ENCODE measurements around the gene OR56A3.

Gene OR56A3

GRCh38 chr11:5973530-5973929 lies 31.5 kb downstream of the OR56A3 start:
- DNase-seq (ENCODE audit: low spot score), result no peak

GRCh38 chr11:5983443-5983842 lies 41.4 kb downstream of the OR56A3 start:
- DNase-seq (ENCODE audit: low spot score), result no peak

GRCh38 chr11:5986885-5987284 lies 44.8 kb downstream of the OR56A3 start, which contains the start of gene OR52L1:
Gene OR52L1 (minus strand): TSS chr11:5986985. CDS start chr11:5986930, 55 bp downstream.
- no peak for DNase-seq (ENCODE audit: low spot score)

- no peak for DNase-seq (ENCODE audit: low spot score)
These were observed 47.2 kb downstream of the OR56A3 start for GRCh38 chr11:5989203-5989602.

DNA sequence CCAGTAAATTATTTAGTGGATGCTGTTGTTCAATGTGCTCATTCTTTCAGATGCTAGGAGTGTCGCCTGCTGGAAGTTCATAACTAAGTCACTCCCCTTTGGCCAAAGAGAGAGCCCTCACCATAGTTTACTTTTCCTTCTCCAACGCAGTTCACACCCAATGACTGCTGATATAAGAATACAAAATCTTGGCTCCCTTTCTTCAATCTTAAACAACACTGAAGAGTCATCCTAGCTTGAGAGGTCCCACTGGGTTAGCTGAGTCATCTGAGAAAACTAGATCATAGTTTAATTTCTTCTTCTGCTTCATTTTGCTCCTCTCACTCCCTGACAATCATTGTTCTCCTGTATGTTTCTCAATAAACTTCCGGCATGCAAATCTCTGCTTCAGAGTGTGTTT lies 50.1 kb downstream of the OR56A3 start:
- DNase-seq (ENCODE audit: low spot score), result no peak

- DNase-seq (ENCODE audit: low spot score), result peak; percentile 25
These were observed 50.7 kb downstream of the OR56A3 start for GRCh38 chr11:5992604-5993251.

- DNase-seq (ENCODE audit: low spot score), result no peak
These were observed 52.7 kb downstream of the OR56A3 start for GRCh38 chr11:5994791-5995190.
